Right forelimb (tissue), 1 donor: ENCODE data around the gene ASAP2.

Source experiments
- DNase-seq: peaks from one replicate; pipeline ENCODE4 v3.0.0-alpha.2; 2018

ASAP2 gene

DNA sequence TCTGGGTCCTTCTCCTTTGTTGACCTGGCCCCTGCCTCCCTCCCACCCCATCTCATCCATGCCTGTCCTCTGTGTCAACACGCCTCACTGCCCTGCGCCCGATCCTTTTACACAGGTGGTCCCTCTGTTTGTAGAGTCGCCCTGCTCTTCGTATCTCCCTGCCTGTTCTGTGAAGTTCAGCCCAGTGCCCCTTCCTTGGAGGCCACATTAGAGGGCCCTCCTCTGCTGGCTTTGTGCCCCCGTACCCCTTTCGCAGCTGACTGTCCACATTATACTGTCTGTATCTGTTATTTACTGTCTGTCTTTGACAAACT, 25.5 kb downstream of the ASAP2 start:
- no peak for DNase-seq

DNA sequence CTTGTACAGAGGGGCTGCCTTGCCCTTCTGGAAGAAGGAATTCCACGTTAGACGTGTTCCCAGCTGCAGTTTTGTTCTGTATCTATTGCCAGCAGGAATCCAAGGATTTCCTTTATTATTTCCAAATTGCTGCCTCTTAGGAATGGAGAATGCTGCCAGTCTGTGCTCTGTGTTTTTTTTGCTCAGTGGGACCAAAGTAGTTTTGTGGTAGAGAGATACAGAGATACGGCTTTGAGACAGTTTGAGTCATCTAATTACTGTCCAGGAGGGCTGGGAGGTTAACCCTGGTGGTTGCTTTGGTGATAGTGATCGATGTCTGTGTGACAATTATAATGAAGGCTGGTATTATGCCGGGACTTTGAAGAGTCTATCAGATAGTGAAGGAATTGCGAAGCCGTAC, 26.3 kb downstream of the ASAP2 start:
- DNase-seq: no peak

- DNase-seq: no peak
These were observed 28.1 kb downstream of the ASAP2 start for GRCh38 chr2:9234680-9235146.

- DNase-seq: no peak
These were observed 28.8 kb downstream of the ASAP2 start for GRCh38 chr2:9235147-9236044.

DNA sequence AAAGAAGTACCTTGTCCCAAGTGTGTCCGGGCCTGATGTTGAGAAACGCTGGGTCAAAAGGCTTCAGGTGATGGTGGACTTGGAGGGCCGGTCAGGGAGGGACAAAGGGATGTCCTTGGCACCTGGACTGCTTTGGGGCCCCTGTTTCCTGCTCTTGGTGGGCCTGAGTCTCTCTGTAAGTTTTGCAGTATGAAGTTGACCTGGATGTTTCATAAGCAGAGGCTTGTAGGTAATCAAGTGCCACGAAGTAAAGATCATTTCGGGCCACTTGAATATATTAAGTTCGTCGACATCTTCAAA, 29.4 kb downstream of the ASAP2 start:
- DNase-seq: no peak

- no peak for DNase-seq
These were observed 30.3 kb downstream of the ASAP2 start for GRCh38 chr2:9236867-9237266.

GRCh38 chr2:9237831-9238230, 31.2 kb downstream of the ASAP2 start:
- no peak for DNase-seq

DNA sequence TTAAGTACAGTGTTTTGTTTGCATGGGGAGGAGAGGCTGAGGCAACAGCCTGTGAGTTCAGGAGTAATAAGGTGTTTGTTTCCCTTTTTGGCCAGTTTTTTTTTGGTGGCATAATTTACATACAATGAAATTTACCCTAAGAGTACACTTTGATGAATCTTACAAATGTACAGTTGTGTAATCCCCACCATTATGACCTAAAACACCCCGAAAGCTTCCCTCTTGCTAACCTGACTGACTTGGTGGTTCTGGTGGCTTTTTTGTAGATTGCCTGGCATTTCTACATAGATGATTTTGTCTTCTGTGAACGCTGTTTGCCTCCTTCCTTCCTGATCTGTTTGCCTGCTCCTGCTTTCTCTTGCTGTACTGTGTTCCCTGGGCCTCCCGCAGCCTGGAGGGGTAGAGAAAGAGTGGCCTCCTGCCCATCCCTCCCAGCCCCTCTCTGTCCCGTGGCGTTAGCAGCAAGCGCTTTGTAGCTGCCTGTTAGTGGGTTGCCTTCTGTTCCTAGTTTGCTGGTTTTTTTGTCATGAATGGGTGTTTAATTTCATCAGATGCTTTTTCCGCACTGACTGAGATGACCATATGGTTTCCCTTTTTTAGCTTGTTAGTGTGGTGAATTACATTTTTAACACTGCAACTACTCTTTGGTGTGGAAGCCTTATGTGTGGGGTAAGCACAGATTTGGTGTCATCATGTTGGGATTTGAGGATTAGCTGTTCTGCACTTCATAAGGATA, 32.1 kb downstream of the ASAP2 start:
- DNase-seq: no peak

DNA sequence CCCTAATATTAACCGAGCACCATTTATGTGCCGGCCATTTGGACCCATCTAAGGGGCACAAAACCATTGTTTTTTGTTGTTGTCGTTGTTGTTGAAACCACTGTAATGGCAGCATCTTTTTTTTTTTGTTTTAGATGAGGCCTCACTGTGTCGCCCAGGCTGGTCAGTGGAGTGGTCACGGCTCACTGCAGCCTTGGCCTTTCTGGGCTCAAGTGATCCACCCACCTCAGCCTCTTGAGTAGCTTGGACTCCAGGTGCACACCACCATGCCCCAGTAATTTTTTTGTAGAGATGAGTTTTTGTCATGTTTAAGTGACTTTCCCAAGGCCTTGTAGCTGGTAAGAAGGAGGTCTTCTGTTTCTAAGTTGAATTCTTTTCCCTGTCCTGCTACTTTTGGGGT, 33.0 kb downstream of the ASAP2 start:
- DNase-seq: no peak

GRCh38 chr2:9240745-9241144, 34.1 kb downstream of the ASAP2 start:
- no peak for DNase-seq

GRCh38 chr2:9241233-9241632, 34.6 kb downstream of the ASAP2 start:
- DNase-seq: no peak

- DNase-seq: no peak
These were observed 36.7 kb downstream of the ASAP2 start for GRCh38 chr2:9243357-9243756.

GRCh38 chr2:9244985-9245544, 38.5 kb downstream of the ASAP2 start:
- no peak for DNase-seq

- no peak for DNase-seq
These were observed 40.6 kb downstream of the ASAP2 start for GRCh38 chr2:9247177-9247576.

- no peak for DNase-seq
These were observed 41.2 kb downstream of the ASAP2 start for GRCh38 chr2:9247786-9248185.

- no peak for DNase-seq
These were observed 41.8 kb downstream of the ASAP2 start for GRCh38 chr2:9248363-9248762.

- DNase-seq: no peak
These were observed 42.6 kb downstream of the ASAP2 start for GRCh38 chr2:9249020-9249800.

DNA sequence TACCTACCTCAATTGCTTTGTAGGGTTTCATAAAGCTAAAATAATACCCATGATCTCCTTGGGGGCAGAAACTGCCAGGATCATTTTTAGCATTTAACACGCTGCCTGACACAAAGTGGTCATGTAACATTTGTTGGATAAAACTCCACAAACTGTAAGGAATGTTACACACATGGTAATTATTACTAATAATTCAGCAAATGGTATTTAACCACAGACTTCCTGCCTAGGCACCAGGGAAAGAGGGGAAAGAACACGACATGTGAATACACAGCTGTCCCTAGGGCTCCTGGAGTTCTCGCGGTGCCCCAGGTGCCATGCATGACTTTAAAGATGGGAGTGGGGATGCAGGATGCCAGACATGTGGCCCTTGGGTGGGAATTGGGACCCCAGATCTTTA, 43.5 kb downstream of the ASAP2 start:
- DNase-seq: no peak

DNA sequence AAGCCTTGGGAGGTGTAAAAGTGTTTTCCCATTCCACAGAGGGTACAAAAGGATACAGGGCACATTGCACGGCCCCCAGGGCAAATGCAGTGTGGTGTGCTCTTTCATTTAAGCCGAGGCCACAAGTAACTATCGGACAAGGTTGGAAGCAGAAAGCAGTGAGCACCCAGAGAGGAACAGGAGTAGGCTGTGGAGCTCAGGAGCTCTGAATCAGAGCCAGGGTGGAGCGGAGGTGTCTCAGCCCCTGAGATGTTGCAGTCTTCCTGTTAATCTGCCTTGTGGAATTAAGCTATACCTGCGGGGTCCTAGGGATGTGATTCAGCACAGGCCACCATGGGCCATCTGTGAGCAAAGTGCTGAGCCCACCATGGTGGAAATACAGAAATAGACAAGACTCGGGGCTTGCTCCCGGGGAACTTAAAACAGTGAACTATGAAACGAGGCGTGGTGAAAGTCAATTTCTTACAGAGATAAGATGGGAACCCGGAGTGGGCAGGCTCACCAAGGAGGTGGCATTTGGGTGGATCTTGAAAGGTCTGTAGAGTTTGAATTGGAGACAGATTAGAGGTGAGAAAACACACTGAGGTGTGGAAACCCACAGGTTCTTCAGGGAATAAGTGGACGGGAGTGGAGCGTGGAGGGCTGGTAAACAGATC, 44.0 kb downstream of the ASAP2 start:
- no peak for DNase-seq

DNA sequence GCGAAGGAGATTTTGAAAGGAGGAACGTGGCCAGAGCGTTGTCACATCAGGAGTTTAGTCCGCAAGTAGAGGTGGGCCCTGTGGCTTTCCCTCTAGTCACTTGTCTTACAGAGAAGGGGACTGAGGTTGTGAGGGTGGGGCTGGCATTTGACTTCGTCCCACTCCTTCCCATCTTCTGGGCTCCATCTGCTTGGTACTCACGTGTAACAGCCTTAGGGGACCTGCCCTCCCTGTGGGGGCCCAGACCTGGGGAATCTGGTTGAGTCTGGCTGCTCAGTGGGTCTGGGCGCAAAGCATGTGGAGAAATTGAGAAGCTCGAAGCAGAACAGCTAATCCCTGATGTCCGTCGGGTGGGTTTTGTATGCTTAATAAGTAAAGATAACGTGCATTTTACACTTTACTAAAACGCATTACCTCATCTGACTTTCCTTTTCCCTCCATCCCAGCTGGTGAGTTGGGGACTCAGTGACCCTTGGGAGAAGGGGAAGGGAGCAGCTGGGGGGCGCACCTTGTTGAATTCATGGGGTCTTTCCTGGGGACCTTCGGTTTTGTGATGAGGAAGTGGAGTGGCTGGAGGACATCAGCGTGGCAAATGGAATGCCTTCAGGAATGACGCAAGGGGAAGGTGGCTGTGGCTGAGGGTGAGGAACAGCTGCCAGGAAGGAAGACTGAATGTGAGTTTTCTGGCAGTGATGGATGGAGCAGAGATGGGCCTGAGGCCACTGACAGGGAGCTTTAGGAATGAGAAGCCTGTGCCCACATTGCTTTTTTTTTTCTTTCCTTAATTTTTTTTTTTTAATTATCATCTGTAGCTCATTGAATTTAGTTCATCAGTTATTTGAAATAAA, 44.8 kb downstream of the ASAP2 start:
- no peak for DNase-seq

DNA sequence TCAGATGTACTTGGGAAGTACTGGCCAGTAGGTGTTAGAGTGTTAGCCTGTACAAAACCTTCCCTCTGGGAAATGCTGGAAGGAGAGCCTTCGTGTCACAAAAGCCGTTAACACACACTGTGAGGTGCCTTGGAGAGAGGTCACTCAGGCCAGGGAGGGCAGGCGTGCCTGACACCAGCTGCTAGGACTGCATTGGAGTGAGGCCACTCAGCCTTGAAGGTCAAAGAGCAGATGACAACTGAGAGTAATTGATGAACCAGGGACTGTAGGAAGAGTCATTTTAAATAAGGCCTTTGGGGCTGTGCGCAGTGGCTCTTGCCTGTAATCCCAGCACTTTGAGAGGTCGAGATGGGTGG, 45.4 kb downstream of the ASAP2 start:
- DNase-seq: no peak

GRCh38 chr2:9255416-9255815, 48.8 kb downstream of the ASAP2 start:
- DNase-seq: no peak
